Measurements from ENCODE around the gene RGS9.

RGS9 gene

DNA sequence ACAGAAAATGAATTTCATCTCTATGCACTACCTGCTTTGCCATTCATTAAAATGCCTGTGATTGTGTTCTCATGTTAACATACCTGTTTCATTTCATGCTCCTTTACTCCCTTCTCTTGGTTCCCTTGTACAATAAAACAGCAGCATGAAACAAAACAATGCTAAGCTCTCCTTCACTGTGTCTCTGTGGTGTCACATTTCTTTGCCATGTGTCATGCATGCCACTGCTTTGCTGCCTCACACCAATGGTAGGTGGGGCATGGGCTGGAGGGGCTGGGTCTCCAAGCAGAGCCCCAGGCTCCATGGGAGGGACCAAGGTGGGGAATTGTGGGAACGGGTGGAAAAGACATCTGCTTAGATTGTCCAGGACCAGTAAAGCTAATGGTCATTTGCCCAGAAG lies 83.6 kb downstream of the RGS9 start:
- Histone ChIP-seq H3K36me3 (no peaks in the 10 kb centered on the region), H3K4me3 (no peak overlapping the region), H3K9ac (no peak overlapping the region), H3K4me1 (peaks cover 9 to 23% (median 16%) of the 10 kb centered on the region in 10 experiments), H3K27ac (no peak overlapping the region), H4K20me1 (peaks cover 0 to 29% (median 0%) of the 10 kb centered on the region in 11 experiments; a peak in 4 of 22 replicates), H3K4me2 (no peak overlapping the region), H3K27me3 (peaks cover 0 to 52% (median 0%) of the 10 kb centered on the region in 11 experiments; a peak in 9 of 22 replicates), H3K9me3 (replicated peaks in 1 of 11) (peaks cover 0 to 10% (median 0%) of the 10 kb centered on the region in 11 experiments; a peak in 4 of 22 replicates)
- TF ChIP-seq Cebpa-rat (IDR thresholded peaks at IDR 0.05), result no peak

- H3K36me3 ChIP-seq, result no peaks in the 10 kb centered on the region
- peaks cover 0 to 44% (median 0%) of the 10 kb centered on the region in 11 experiments; a peak in 5 of 22 replicates for H4K20me1 ChIP-seq
- no peak overlapping the region for H3K4me3 ChIP-seq
- no peak overlapping the region for H3K4me2 ChIP-seq
- peaks cover 0 to 8% (median under 1%) of the 10 kb centered on the region in 10 experiments; a peak in 5 of 20 replicates for H3K4me1 ChIP-seq
- peaks cover 0 to 15% (median 0%) of the 10 kb centered on the region in 11 experiments; a peak in 4 of 22 replicates for H3K9me3 ChIP-seq (replicated peaks in 1 of 11)
- H3K9ac ChIP-seq, result no peak overlapping the region
- H3K27me3 ChIP-seq, result peaks cover 0 to 57% (median 0%) of the 10 kb centered on the region in 11 experiments; a peak in 10 of 22 replicates
- no peak for TF ChIP-seq Cebpa-rat (IDR thresholded peaks at IDR 0.05)
- no peak overlapping the region for H3K27ac ChIP-seq
Measured at GRCh38 chr17:65222214-65222738, 85.1 kb downstream of the RGS9 start.

DNA sequence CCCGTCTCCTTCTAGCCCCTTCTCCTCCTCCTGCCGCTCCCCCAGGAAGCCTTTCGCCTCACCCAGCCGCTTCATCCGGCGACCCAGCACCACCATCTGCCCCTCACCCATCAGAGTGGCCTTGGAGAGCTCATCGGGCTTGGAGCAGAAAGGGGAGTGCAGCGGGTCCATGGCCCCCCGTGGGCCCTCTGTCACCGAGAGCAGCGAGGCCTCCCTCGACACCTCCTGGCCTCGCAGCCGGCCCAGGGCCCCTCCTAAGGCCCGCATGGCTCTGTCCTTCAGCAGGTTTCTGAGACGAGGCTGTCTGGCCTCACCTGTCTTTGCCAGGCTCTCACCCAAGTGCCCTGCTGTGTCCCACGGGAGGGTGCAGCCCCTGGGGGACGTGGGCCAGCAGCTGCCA lies 87.9 kb downstream of the RGS9 start:
- Histone ChIP-seq H3K27ac (no peak overlapping the region), H3K9ac (no peak overlapping the region), H3K36me3 (no peaks in the 10 kb centered on the region), H3K4me3 (no peak overlapping the region), H4K20me1 (peaks cover 0 to 72% (median 0%) of the 10 kb centered on the region in 11 experiments; a peak in 7 of 22 replicates), H3K9me3 (replicated peaks in 1 of 11) (peaks cover 0 to 15% (median 0%) of the 10 kb centered on the region in 11 experiments; a peak in 4 of 22 replicates), H3K4me2 (peak overlapping the region in 1 of 11 experiments; percentile 18; a peak in 1 of 22 replicates), H3K4me1 (peaks cover 20 to 29% (median 23%) of the 10 kb centered on the region in 10 experiments), H3K27me3 (peaks cover 0 to 67% (median 0%) of the 10 kb centered on the region in 11 experiments; a peak in 10 of 22 replicates)
- no peak for TF ChIP-seq Cebpa-rat (IDR thresholded peaks at IDR 0.05)

- TF ChIP-seq Cebpa-rat (IDR thresholded peaks at IDR 0.05), result no peak
- no peak overlapping the region for H3K4me3 ChIP-seq
- no peak overlapping the region for H3K27ac ChIP-seq
- peaks cover 0 to 15% (median 0%) of the 10 kb centered on the region in 11 experiments; a peak in 4 of 22 replicates for H3K9me3 ChIP-seq (replicated peaks in 1 of 11)
- peaks cover 0 to 77% (median 0%) of the 10 kb centered on the region in 11 experiments; a peak in 7 of 22 replicates for H4K20me1 ChIP-seq
- peaks cover 0 to 78% (median 0%) of the 10 kb centered on the region in 11 experiments; a peak in 10 of 22 replicates for H3K27me3 ChIP-seq
- no peak overlapping the region for H3K9ac ChIP-seq
- peaks cover 22 to 30% (median 25%) of the 10 kb centered on the region in 10 experiments for H3K4me1 ChIP-seq
- no peaks in the 10 kb centered on the region for H3K36me3 ChIP-seq
- H3K4me2 ChIP-seq, result no peak overlapping the region
Measured at GRCh38 chr17:65226227-65226626, 89.1 kb downstream of the RGS9 start.

GRCh38 chr17:65227637-65228036 lies 90.5 kb downstream of the RGS9 start:
- TF ChIP-seq Cebpa-rat (IDR thresholded peaks at IDR 0.05), result no peak
- no peaks in the 10 kb centered on the region for H3K36me3 ChIP-seq
- H3K4me3 ChIP-seq, result no peak overlapping the region
- H3K4me1 ChIP-seq, result peaks cover 22 to 30% (median 25%) of the 10 kb centered on the region in 10 experiments
- H3K27me3 ChIP-seq, result peaks cover 0 to 72% (median 0%) of the 10 kb centered on the region in 11 experiments; a peak in 10 of 22 replicates
- no peak overlapping the region for H3K9ac ChIP-seq
- H4K20me1 ChIP-seq, result peaks cover 0 to 82% (median 0%) of the 10 kb centered on the region in 11 experiments; a peak in 7 of 22 replicates
- peak overlapping the region in 4 of 11 experiments; percentile 73 to 91 (median 82); a peak in 4 of 22 replicates for H3K4me2 ChIP-seq
- H3K9me3 ChIP-seq (replicated peaks in 1 of 11), result peaks cover 0 to 15% (median 0%) of the 10 kb centered on the region in 11 experiments; a peak in 4 of 22 replicates
- no peak overlapping the region for H3K27ac ChIP-seq

- Histone ChIP-seq H3K27ac (no peak overlapping the region), H4K20me1 (peaks cover 0 to 87% (median 0%) of the 10 kb centered on the region in 11 experiments; a peak in 7 of 22 replicates), H3K4me2 (peak overlapping the region; percentile 65 to 95 (median 78)), H3K4me1 (peaks cover 22 to 30% (median 25%) of the 10 kb centered on the region in 10 experiments), H3K4me3 (0 out of 20 replicates have a peak overlapping the region, but pooled peaks of 1 of the 10 experiments have one; percentile 21), H3K9me3 (replicated peaks in 1 of 11) (peaks cover 0 to 15% (median 0%) of the 10 kb centered on the region in 11 experiments; a peak in 4 of 22 replicates), H3K36me3 (no peaks in the 10 kb centered on the region), H3K27me3 (peaks cover 0 to 69% (median 0%) of the 10 kb centered on the region in 11 experiments; a peak in 10 of 22 replicates), H3K9ac (peak overlapping the region in 2 of 11 experiments; percentile 10 to 23; a peak in 2 of 22 replicates)
- TF ChIP-seq Cebpa-rat (IDR thresholded peaks at IDR 0.05), result no peak
Measured at GRCh38 chr17:65228287-65228686, 91.1 kb downstream of the RGS9 start.

DNA sequence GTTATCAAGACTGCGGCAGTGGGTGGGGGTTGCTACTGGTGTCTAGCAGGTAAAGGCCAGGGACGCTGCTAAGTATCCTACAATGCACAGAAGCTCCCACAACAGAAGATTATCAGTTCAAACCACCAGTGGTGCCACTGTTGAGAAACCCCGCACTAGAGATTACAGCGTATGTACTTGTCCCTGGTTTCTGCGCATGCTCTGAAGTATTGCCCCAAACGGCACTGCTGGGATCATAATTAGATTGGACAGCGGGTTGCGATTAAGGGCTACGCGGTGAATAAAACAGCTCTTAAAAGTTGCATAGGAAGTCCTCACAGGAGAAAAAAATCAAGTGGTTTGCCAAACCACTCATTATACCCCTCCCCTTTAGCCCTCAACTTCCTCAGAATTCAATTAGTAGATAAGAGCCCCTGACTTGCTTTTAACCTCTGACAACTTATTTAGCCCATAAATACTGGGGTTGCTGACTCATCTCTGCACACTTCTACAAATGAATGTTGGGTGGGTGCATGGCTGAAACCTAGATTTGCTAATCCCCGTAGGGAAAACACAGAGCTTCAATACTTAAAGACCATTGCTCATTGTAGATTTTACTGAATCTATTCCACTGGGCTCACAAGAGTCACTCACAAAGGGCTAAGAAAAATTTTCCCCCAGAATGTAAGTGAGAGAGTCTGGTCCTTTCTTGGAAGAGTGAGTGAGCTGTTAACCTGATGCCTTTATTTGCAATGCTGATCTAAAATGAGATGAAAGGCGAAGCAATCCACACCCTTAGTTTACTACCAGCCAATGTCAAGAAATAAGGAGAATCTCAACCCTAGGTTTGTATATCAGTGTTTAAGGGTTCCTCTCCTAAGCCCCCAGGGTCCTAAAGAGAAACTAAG lies 91.8 kb downstream of the RGS9 start:
- peak overlapping the region; percentile 65 to 95 (median 78) for H3K4me2 ChIP-seq
- H3K4me1 ChIP-seq, result peaks cover 22 to 30% (median 25%) of the 10 kb centered on the region in 10 experiments

GRCh38 chr17:65229621-65229995 lies 92.4 kb downstream of the RGS9 start:
- TF ChIP-seq Cebpa-rat (IDR thresholded peaks at IDR 0.05), result no peak
- H4K20me1 ChIP-seq, result peaks cover 0 to 78% (median 0%) of the 10 kb centered on the region in 11 experiments; a peak in 7 of 22 replicates
- H3K9ac ChIP-seq, result no peak overlapping the region
- peaks cover 0 to 15% (median 0%) of the 10 kb centered on the region in 11 experiments; a peak in 4 of 22 replicates for H3K9me3 ChIP-seq (replicated peaks in 1 of 11)
- H3K36me3 ChIP-seq, result no peaks in the 10 kb centered on the region
- H3K4me3 ChIP-seq, result no peak overlapping the region
- H3K27ac ChIP-seq, result peak overlapping the region in 3 of 11 experiments; percentile 4 to 59 (median 15); a peak in 4 of 22 replicates
- H3K4me2 ChIP-seq, result peak overlapping the region; percentile 65 to 95 (median 78)
- peaks cover 22 to 30% (median 24%) of the 10 kb centered on the region in 10 experiments for H3K4me1 ChIP-seq
- peaks cover 0 to 63% (median 0%) of the 10 kb centered on the region in 11 experiments; a peak in 10 of 22 replicates for H3K27me3 ChIP-seq

More for the DNA sequence above, 91.8 kb downstream of the RGS9 start:
- Histone ChIP-seq H3K36me3 (no peaks in the 10 kb centered on the region), H3K9ac (peak overlapping the region in 2 of 11 experiments; percentile 10 to 23; a peak in 2 of 22 replicates), H3K4me3 (peak overlapping the region in 1 of 10 experiments; percentile 21; a peak in 1 of 20 replicates), H3K27me3 (peaks cover 0 to 69% (median 0%) of the 10 kb centered on the region in 11 experiments; a peak in 10 of 22 replicates), H3K27ac (peak overlapping the region in 3 of 11 experiments; percentile 4 to 59 (median 15); a peak in 4 of 22 replicates), H4K20me1 (peaks cover 0 to 85% (median 0%) of the 10 kb centered on the region in 11 experiments; a peak in 7 of 22 replicates), H3K9me3 (replicated peaks in 1 of 11) (peaks cover 0 to 15% (median 0%) of the 10 kb centered on the region in 11 experiments; a peak in 4 of 22 replicates)
- TF ChIP-seq Cebpa-rat (IDR thresholded peaks at IDR 0.05), result no peak
